HT1080 (cell line): ENCODE results near the gene MACF1. TPM values are rescaled to one million over a fixed set of nuclear protein-coding genes. Genes with fewer than 3 reads are reported as not detected.
"Not testable (repeated sequence)": the region's sequence is repeated elsewhere in the genome, so short reads cannot be mapped to it uniquely, and the experiment has no call there.

Experiments
- DNase-seq: peaks from one replicate; pipeline ENCODE4 v3.0.0-alpha.2; 2015; ENCODE audit warnings: low read depth
- total RNA-seq: library from RNA; depleted of rRNA; stranded (reverse); fragments of >200 nt; shearing (Covaris generic); gene quantifications from 2 replicates; pipeline ENCODE4 v1.2.3, GENCODE V29; 2014

MACF1 gene
- total RNA-seq, 1 experiment from 2014 or later = 148 TPM

GRCh38 chr1:39508857-39509305 is 304.4 kb downstream of the MACF1 start:
- peak; percentile 66 for DNase-seq

- DNase-seq = peak; percentile 82
Observed at GRCh38 chr1:39509360-39510009, 305.0 kb downstream of the MACF1 start.

GRCh38 chr1:39510570-39511186 is 306.2 kb downstream of the MACF1 start:
- not testable (repeated sequence) for DNase-seq

GRCh38 chr1:39511477-39511876 is 307.0 kb downstream of the MACF1 start:
- DNase-seq = not testable (repeated sequence)

GRCh38 chr1:39512234-39512847 is 307.8 kb downstream of the MACF1 start:
- DNase-seq = not testable (repeated sequence)

GRCh38 chr1:39514710-39515124 is 310.2 kb downstream of the MACF1 start:
- DNase-seq = not testable (repeated sequence)

GRCh38 chr1:39515131-39516086 is 310.9 kb downstream of the MACF1 start:
- DNase-seq = not testable (repeated sequence)

GRCh38 chr1:39516841-39517240 is 312.3 kb downstream of the MACF1 start:
- not testable (repeated sequence) for DNase-seq

- not testable (repeated sequence) for DNase-seq
Observed at GRCh38 chr1:39517936-39518335, 313.4 kb downstream of the MACF1 start.

GRCh38 chr1:39519376-39519775 is 314.9 kb downstream of the MACF1 start:
- not testable (repeated sequence) for DNase-seq

- not testable (repeated sequence) for DNase-seq
Observed at GRCh38 chr1:39522221-39522620, 317.7 kb downstream of the MACF1 start.

GRCh38 chr1:39522661-39523567 is 318.4 kb downstream of the MACF1 start:
- no peak for DNase-seq

GRCh38 chr1:39524171-39524570 is 319.7 kb downstream of the MACF1 start:
- DNase-seq = no peak

- DNase-seq = no peak
Observed at GRCh38 chr1:39524591-39525365, 320.3 kb downstream of the MACF1 start.

GRCh38 chr1:39525366-39526165 is 321.1 kb downstream of the MACF1 start:
- no peak for DNase-seq

GRCh38 chr1:39526466-39527189 is 322.1 kb downstream of the MACF1 start:
- no peak for DNase-seq

- not testable (repeated sequence) for DNase-seq
Observed at GRCh38 chr1:39527190-39527579, 322.7 kb downstream of the MACF1 start.

GRCh38 chr1:39528082-39528481 is 323.6 kb downstream of the MACF1 start:
- DNase-seq = no peak
